HG02678 (cell line): Measurements from ENCODE around the gene QSOX1.

Experiments used
- ATAC-seq: cut with Tn5 transposase; IDR thresholded peaks from one replicate; pipeline ENCODE4 v1.9.1; 2021; ENCODE audit warnings: mild to moderate bottlenecking, moderate library complexity; ENCODE audit not compliant: unreplicated experiment

Gene QSOX1

GRCh38 chr1:180232521-180233043 lies 77.9 kb downstream of the QSOX1 start:
- ATAC-seq = no peak

GRCh38 chr1:180233191-180234011 lies 78.7 kb downstream of the QSOX1 start:
- no peak for ATAC-seq

- ATAC-seq = no peak
Measured at GRCh38 chr1:180234369-180235076, 79.9 kb downstream of the QSOX1 start.

- ATAC-seq = no peak
Measured at GRCh38 chr1:180235077-180235501, 80.4 kb downstream of the QSOX1 start.

- ATAC-seq = no peak
Measured at GRCh38 chr1:180235502-180236239, 81.0 kb downstream of the QSOX1 start.

GRCh38 chr1:180236698-180237509 lies 82.2 kb downstream of the QSOX1 start:
- no peak for ATAC-seq

- no peak for ATAC-seq
Measured at GRCh38 chr1:180237869-180238476, 83.3 kb downstream of the QSOX1 start.

GRCh38 chr1:180238675-180239074 lies 84.0 kb downstream of the QSOX1 start:
- no peak for ATAC-seq

- no peak for ATAC-seq
Measured at GRCh38 chr1:180239145-180240096, 84.8 kb downstream of the QSOX1 start.

GRCh38 chr1:180241716-180242544 lies 87.3 kb downstream of the QSOX1 start:
- ATAC-seq = no peak

- no peak for ATAC-seq
Measured at GRCh38 chr1:180243517-180244221, 89.0 kb downstream of the QSOX1 start.

- ATAC-seq = no peak
Measured at GRCh38 chr1:180244840-180245239, 90.2 kb downstream of the QSOX1 start.

- no peak for ATAC-seq
Measured at GRCh38 chr1:180246579-180246978, 91.9 kb downstream of the QSOX1 start.

GRCh38 chr1:180247061-180247460 lies 92.4 kb downstream of the QSOX1 start:
- no peak for ATAC-seq

- no peak for ATAC-seq
Measured at GRCh38 chr1:180247580-180247979, 92.9 kb downstream of the QSOX1 start.

GRCh38 chr1:180248176-180248575 lies 93.5 kb downstream of the QSOX1 start:
- ATAC-seq = no peak
